HEK293T (cell line): ENCODE results near the gene EVA1C.

Experiments
- ARNT ChIP-seq: fragments of 450-650 bp; IDR thresholded peaks from 2 replicates; pipeline ENCODE4 v1.6.1; 2017; ENCODE audit warnings: mild to moderate bottlenecking
- BHLHE40 ChIP-seq: fragments of 450-650 bp; IDR thresholded peaks from 2 replicates; pipeline ENCODE4 v1.6.1; 2016; ENCODE audit warnings: mild to moderate bottlenecking, moderate library complexity, borderline replicate concordance
- CTBP1 ChIP-seq: fragments of 450-650 bp; IDR thresholded peaks from 2 replicates; pipeline ENCODE4 v1.6.1; 2016; ENCODE audit warnings: borderline replicate concordance
- ELF4 ChIP-seq: fragments of 450-650 bp; IDR thresholded peaks from 2 replicates; pipeline ENCODE4 v1.6.1; 2017; ENCODE audit warnings: antibody characterized with exemption
- FOXA1 ChIP-seq: fragments of 450-650 bp; IDR thresholded peaks from 2 replicates; pipeline ENCODE4 v1.6.1; 2016; ENCODE audit warnings: mild to moderate bottlenecking
- FOXK2 ChIP-seq: fragments of 450-650 bp; IDR thresholded peaks from 2 replicates; pipeline ENCODE4 v1.6.1; 2016; ENCODE audit warnings: mild to moderate bottlenecking
- FOXM1 ChIP-seq: fragments of 450-650 bp; IDR thresholded peaks from 2 replicates; pipeline ENCODE4 v1.6.1; 2017; ENCODE audit warnings: mild to moderate bottlenecking, borderline replicate concordance
- L3MBTL2 ChIP-seq: fragments of 450-650 bp; conservative IDR thresholded peaks from 2 replicates; pipeline ENCODE4 v1.6.1; 2016; ENCODE audit warnings: mild to moderate bottlenecking
- NFRKB ChIP-seq: fragments of 450-650 bp; IDR thresholded peaks from 2 replicates; pipeline ENCODE4 v1.6.1; 2016; ENCODE audit warnings: mild to moderate bottlenecking, moderate library complexity
- SP1 ChIP-seq: fragments of 450-650 bp; IDR thresholded peaks from 2 replicates; pipeline ENCODE4 v1.6.1; 2017
- SUZ12 ChIP-seq: fragments of 450-650 bp; IDR thresholded peaks from 2 replicates; pipeline ENCODE4 v1.6.1; 2016; ENCODE audit warnings: mild to moderate bottlenecking
- TARDBP ChIP-seq: fragments of 450-650 bp; IDR thresholded peaks from 2 replicates; pipeline ENCODE4 v1.6.1; 2016
- ZNF384 ChIP-seq: fragments of 450-650 bp; IDR thresholded peaks from 2 replicates; pipeline ENCODE4 v1.6.1; 2016
- TF ChIP-seq, protein P1 (sequence below): fragments of 450-650 bp; IDR thresholded peaks from 2 replicates; pipeline ENCODE4 v1.6.1; 2016

DNA sequence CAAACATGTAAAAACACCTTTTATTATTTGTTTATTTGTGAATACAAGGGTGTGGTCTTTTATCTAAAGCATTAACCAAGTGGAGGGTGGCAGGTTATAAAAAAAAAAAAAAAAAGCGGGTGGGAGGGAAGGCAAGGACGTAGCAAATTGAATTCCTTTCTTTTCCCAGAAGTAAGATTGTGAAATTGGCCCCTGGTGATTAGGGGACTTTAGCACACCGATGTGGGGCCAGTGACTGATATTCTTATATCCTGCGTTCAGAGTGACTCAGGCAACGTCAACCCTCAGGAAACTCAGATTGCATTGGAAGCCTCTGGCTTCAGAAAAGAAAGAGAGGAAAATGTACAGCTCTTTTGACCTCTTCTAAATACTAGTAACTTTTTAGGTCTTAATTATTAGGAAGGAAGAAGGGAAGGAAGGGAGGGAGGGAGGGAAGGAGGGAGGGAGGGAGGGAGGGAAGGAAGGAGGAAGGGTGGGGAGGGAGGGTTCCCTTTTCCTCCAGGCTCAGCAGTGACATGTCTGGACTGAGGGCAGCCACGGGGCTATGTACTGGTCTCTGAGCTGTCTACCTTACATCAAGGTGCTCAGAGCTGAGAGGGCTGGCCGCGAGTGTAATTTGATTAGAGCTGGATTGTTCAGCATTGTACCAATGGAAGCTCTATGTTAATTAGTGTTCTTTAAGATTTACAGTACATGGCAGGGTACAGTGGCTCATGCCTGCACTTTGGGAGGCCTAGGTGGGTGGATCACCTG, 30.2 kb downstream of the EVA1C start:
- no peak for TF ChIP-seq NFRKB
- TF ChIP-seq ELF4: no peak
- TF ChIP-seq FOXM1: no peak
- TF ChIP-seq ZNF384: no peak
- no peak for TF ChIP-seq FOXA1
- TF ChIP-seq SUZ12: no peak
- no peak for TF ChIP-seq ARNT
- TF ChIP-seq, protein P1, sequence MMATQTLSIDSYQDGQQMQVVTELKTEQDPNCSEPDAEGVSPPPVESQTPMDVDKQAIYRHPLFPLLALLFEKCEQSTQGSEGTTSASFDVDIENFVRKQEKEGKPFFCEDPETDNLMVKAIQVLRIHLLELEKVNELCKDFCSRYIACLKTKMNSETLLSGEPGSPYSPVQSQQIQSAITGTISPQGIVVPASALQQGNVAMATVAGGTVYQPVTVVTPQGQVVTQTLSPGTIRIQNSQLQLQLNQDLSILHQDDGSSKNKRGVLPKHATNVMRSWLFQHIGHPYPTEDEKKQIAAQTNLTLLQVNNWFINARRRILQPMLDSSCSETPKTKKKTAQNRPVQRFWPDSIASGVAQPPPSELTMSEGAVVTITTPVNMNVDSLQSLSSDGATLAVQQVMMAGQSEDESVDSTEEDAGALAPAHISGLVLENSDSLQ: no peak
- no peak for TF ChIP-seq SP1
- no peak for TF ChIP-seq BHLHE40
- TF ChIP-seq TARDBP: no peak
- no peak for TF ChIP-seq L3MBTL2
- TF ChIP-seq FOXK2: no peak
- TF ChIP-seq CTBP1: no peak
